Right ventricle myocardium inferior (tissue), 1 donor: ENCODE results near the gene AGAP3. TPM values are rescaled to one million over a fixed set of nuclear protein-coding genes. Genes with fewer than 3 reads are reported as not detected.
A peak's percentile ranks its signal among the peaks of the same experiment; 100 is the strongest.

Experiments used
- ATAC-seq: fragments of 200-7000 bp; cut with Tn5 transposase; one replicate; pipeline ENCODE4 v1.9.1; 2020; ENCODE audit warnings: mild to moderate bottlenecking, moderate library complexity
- DNase-seq: peaks from one replicate; pipeline ENCODE4 v3.0.0; 2021; ENCODE audit errors: missing footprints
- intact Hi-C: fragments of 100-400 bp; cut with DNase I; formaldehyde crosslinking; loops from one replicate; pipeline ENCODE4 v1.11.0; 2022
- total RNA-seq: library from RNA; stranded (reverse); fragmentation: NEBNext Ultra II Directional; extraction: Animal tissue kit (Norgen Biotek cat#: 25700); gene quantifications from one replicate; pipeline ENCODE4 v1.2.1, GENCODE V29; 2021
- donor health status: DM: no; HTN: yes; CAD: no; lungs with severe emphysema.

The AGAP3 gene
- total RNA-seq, 1 donor from 2014 or later, result 57.4 TPM

DNA sequence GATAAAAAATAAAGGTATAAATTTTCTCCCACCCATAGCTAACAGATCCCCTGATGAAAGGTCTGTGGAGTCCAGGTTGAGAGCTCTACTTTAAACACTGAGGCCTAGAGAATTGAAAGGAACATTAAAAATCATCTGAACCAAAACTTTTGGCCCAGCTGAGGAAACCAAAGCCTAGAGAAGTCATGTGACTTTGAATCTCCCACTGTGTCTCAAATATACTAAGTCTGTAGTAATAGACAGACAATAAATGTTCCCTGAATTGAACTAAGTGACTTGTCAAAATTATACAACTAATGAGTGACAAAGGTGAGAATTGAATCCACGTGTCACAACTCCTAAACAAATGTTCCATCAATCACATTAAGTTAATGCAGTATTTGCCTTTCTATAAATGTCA lies 75.5 kb downstream of the AGAP3 start:
- no peak for DNase-seq
- ATAC-seq, result no peak
- intact Hi-C loops, result no loop called here

- DNase-seq (no peak), ATAC-seq (no peak)
- intact Hi-C loops, result no loop called here
These were observed 80.4 kb downstream of the AGAP3 start for GRCh38 chr7:151166629-151167196.

DNA sequence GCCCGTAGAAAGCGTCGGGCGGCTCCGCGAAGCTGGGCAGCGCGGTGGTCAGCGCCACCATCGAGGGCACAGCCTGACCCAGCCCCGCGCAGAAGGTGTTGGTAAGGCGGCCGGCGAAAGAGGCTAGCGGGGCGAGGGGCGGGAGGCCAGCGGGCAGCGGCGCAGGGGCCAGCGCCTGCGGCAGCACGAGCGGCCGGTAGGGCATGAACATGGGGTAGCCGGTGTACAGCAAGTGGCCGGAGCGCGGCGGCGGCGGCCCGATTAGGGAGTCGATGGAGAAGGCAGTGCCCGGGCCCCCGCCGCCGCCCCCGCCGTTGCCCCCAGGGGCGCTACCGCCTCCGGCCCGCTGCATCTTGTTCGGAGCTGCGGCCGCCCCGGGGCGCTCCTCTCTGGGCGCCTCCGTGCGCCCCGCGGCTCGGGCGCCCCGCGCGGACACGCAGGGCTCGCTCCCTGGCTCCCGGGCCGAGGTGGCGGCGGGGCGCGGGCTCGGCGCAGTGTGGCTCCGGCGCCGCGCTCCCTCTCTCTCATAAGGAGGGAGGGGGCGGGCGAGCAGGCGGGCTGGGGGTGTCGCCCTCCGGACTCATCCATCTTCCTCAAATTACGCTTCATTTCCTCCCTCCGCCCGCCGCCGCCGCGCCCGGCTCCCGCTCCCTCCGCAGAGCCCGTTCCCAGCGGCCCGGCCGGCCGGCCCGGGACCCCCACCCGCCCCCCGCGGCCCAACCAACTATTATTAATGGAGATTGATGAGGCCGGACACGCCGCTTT lies 81.1 kb downstream of the AGAP3 start, which contains the start of gene GBX1:
Gene GBX1, minus strand, starts transcription at position 498 of the 765 bp plus-strand sequence. Its CDS starts 146 bp downstream, at position 352.
- ATAC-seq (peak; percentile 51), DNase-seq (no peak)
- intact Hi-C loops, result no loop called here

GRCh38 chr7:151168003-151168786 lies 81.9 kb downstream of the AGAP3 start:
- ATAC-seq, result peak; percentile 62
- DNase-seq, result no peak
- intact Hi-C loops, result loop anchor here (1.0 to 2.0 kb wide), 2 partner anchors 44 to 135 kb away; no protein-coding TSS in a partner anchor

DNA sequence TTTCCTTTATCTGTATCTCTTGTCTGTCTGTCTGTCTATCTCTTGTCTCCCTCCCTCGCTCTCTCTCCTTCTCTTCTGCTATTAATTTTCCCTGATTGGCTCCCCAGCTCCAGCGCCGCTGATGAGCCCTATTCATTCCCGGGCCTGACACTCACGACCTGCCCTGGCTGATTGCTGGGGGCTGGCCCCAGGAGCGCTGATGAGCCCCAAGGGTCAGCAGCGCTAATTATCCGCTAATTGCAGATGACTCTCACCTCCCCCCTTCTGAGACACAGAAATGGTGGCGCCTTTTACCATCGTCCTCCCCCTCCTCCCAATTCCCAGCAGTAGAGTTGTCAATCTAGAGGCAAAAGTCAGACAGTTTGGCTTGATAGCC lies 82.5 kb downstream of the AGAP3 start:
- DNase-seq (no peak), ATAC-seq (no peak)
- intact Hi-C loops, result loop anchor here (1.0 to 2.0 kb wide), 2 partner anchors 44 to 134 kb away; no protein-coding TSS in a partner anchor

- DNase-seq (peak; percentile 94), ATAC-seq (peak; percentile 68)
- intact Hi-C loops, result loop anchor here (1.0 kb wide), 1 partner anchor 47 kb away; no protein-coding TSS in a partner anchor
These were observed 86.2 kb downstream of the AGAP3 start for GRCh38 chr7:151172273-151173141.

DNA sequence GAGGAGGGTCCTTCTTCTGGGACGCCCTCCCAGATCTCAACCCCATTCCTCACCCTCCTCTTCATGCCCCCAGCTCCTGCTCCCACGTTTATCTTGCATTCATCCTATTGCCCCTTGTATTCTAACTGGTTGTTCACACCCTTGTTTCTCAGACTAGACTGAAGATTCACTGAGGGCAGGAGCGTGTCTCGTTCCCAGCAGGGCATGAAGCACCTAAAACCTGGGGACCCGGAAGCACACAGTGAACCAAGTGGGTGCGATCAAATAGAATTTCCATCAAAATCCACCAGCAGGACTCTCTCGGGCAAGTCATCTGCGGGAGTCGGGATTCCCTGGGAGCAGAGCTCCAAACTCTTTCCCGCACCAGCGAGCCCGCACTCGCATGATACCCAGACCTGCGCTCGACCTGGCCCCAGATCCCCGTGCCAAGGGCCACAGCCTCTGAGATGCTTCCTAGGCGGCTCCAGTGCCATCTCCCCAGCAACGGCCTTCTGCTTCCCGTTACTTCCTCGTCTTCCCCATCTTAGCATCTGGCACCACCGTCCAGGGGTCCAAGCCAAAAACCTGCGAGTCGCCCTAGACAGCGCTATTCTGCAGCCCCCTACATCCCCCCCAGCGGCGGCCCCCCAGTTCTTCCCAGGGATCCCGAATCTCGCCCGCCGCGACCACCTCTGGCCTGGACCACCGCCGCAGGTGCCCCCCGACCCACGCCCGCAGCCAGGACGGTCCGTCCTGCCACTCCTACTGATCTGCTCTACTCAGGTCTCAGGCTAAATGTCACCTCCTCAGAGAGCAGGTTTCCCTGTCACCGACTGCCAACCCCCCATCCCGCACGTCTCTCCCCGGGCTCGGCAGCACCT lies 87.3 kb downstream of the AGAP3 start:
- ATAC-seq, result no peak
- DNase-seq, result peak; percentile 69
- intact Hi-C loops, result no loop called here

- DNase-seq (peak; percentile 61), ATAC-seq (no peak)
- intact Hi-C loops, result no loop called here
These were observed 88.2 kb downstream of the AGAP3 start for GRCh38 chr7:151174246-151175046.

DNA sequence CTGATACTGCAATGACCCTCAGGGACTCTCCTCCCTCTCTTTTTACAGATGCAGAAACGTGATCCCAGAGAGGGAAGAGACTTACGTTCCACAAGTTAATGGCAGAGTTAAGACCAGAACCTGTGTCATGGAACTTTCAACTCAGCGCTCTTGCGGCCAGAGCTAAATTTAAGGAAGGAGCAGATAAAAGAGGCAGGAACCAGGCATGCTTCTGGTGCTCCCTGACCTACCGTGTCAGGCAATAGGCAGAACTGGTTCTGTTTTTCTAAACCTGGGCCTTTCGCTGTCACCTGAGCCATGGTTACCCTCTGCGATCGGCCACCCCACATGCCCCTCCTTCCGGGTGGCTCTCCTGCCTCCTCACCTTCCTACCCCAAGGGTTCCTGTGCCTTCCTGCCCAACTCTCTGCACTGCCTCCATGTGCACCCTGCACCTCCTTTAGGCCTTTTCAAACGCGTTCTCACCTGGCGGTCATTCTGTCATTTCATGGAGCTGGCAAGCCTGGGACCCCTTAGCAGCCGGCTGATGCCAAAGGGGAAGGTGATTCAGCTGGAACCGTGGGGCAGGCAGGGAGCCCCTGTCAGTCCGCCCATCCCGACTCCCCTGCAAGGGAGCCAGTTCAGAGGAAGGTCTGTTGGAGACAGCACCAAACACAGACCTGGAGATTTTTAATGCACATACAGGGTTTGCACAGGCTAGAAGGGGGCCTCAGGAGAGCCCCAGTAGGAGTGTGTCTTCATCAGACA lies 88.9 kb downstream of the AGAP3 start:
- intact Hi-C loops, result no loop called here

DNA sequence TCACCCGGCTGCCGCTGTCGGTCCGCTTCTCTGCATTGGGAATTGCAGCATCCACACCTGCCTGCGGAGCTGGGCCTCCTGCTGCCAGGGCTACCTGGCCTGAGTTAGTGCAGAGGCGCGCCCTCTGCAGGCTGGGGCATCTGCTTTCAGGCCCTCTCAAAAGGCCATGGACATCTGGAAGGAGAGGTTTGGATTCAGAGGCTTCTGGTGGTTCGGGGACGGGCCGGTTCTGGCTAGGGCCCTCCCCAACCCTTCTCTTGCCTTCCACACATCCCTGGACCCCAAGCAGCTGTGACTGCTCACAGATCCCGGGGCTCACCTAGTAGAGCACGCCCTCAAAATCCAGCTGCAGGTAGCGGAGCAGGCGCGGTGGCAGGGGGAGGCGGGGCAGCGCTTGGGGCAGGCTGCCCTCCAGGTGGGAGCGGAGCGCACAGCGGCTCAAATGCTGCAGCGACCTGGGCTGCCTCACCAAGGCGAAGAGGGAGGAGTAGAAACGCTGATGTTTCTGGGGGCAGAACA lies 89.6 kb downstream of the AGAP3 start:
- DNase-seq (peak; percentile 62), ATAC-seq (no peak)
- intact Hi-C loops, result no loop called here

More for the DNA sequence above, 88.9 kb downstream of the AGAP3 start:
- DNase-seq (no peak), ATAC-seq (no peak)

DNA sequence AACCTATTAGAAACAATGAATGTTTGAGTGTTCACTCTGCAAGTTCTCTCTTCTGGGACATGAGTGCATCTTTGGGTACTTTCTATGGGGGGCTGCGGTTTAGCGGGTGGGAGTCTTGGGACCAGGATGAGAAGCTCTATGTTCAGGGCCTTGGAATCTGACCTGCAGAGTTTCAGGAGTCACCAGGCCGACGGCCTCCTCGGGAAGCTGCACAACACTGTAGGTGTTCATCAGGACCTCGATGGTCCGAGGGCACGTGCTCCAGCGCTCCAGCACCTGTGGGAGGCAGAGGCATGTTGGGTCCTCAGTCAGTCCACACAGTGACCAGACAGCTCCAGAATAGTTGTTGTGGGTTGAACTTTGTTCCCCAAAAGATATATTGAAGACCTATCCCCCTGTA lies 90.1 kb downstream of the AGAP3 start:
- no peak for ATAC-seq

GRCh38 chr7:151177310-151177709 lies 91.0 kb downstream of the AGAP3 start:
- DNase-seq (no peak), ATAC-seq (no peak)
- intact Hi-C loops, result no loop called here

More for the DNA sequence above, 90.1 kb downstream of the AGAP3 start:
- peak; percentile 30 for DNase-seq
- intact Hi-C loops, result no loop called here

GRCh38 chr7:151178236-151178635 lies 92.0 kb downstream of the AGAP3 start:
- DNase-seq (no peak), ATAC-seq (no peak)
- intact Hi-C loops, result no loop called here

GRCh38 chr7:151178831-151179230 lies 92.6 kb downstream of the AGAP3 start:
- DNase-seq, result no peak
- intact Hi-C loops, result no loop called here
- no peak for ATAC-seq

DNA sequence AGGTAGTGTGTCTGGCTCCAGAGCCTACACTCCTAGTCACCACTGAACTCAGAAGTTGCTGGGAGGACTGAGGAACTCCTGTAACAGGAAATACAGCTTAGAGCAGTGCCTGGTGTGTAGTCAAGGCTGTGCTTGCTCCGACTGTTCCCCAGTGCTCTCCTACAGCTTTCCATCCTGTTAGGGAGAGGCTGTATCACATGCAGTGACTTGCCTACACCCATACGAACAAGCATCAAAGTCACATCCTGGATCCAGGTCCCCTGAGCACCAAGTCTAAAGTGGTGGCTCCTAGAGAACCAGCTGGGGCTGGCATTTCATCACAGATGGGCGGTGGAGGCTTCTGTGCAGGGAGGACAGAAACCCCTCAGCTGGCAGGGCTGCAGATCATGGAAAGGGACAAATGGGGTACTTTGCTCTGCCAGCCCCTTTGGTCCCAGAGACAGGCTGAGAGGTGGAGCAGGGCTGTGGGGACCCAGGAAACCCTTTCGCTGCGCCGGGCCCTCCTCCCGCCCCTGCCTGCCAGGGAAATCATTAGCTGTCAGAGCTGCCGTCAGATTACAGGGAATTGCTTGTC lies 93.1 kb downstream of the AGAP3 start:
- ATAC-seq, result no peak
- intact Hi-C loops, result no loop called here
- DNase-seq, result peak; percentile 45

DNA sequence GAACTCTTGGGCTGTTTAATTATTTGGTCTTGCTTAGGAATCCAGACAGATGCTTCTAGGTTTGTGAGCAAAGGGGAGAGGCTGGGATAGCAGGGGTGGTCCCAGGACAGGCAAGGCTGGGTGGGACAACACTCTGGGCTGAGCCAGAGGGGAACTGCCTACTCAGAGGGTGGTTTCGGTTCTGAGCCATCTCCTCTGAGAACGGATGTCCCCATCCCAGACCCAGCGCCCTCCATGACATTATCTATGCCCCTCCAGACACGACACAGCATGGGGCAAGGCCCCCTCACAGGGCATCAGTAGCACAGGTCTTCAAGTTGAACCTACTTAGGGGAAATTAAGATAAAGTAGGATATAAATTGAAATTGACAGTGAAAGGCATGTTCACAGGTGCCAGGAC lies 93.7 kb downstream of the AGAP3 start:
- intact Hi-C loops, result no loop called here
- ATAC-seq (no peak), DNase-seq (no peak)
